K562 (cell line): ENCODE measurements around the gene SSH3. TPM values are rescaled to one million over a fixed set of nuclear protein-coding genes. Genes with fewer than 3 reads are reported as not detected.

Experiments used
- ATAC-seq: fragments of 200-7000 bp; cut with Tn5 transposase; 3 replicates; pipeline ENCODE4 v1.9.1; 2020; ENCODE audit warnings: moderate library complexity
- BruUV-seq: library from RNA; stranded (reverse); fragments of 400-500 nt; replicated peaks from 2 replicates; lab custom pipeline; 2021; lab: Mats Ljungman, UMichigan
- CTCF ChIA-PET: fragments of 300-600 bp; formaldehyde crosslinking; extraction: SDS; loops from one replicate; lab custom pipeline; 2021; ENCODE audit warnings: low intra/inter-chr PET ratio; lab: Yijun Ruan, JAX
- POLR2A ChIA-PET: fragments of 300-600, 350-650 bp; sonication (Branson Sonifier 250); formaldehyde crosslinking; extraction: SDS; loops from one replicate; lab custom pipeline; 2021; ENCODE audit warnings: antibody characterized with exemption, inconsistent platforms; lab: Yijun Ruan, JAX
- DNase-seq, 4 experiments: peaks; one replicate each; pipeline versions ENCODE4 v3.0.0 to v3.0.0-alpha.2; 2011 to 2018; ENCODE audit warnings: low spot score in 3 of 4, mixed read lengths in 3 of 4; ENCODE audit errors: extremely low read depth in 1 of 4
- FAIRE-seq: peaks from 2 replicates; lab custom pipeline; 2011; peaks lifted over from hg19 to GRCh38; lab: Jason Lieb, UNC
- H2AFZ ChIP-seq: 2 replicates; pipeline ENCODE4 v1.6.0; 2011; ENCODE audit warnings: low read depth, low read length, control low read depth, inconsistent platforms
- H3K27ac ChIP-seq: fragments of 200-600 bp; 3 replicates; pipeline ENCODE4 v1.8.0; 2011; ENCODE audit warnings: low read depth, mild to moderate bottlenecking, control low read depth, inconsistent platforms, low read length, moderate library complexity, mixed read lengths; ENCODE audit errors: extremely low read depth
- H3K27me3 ChIP-seq, 2 experiments: fragments of 300-600 bp in 1 of 2; 2 replicates in 1 of 2; 3 replicates in 1 of 2; pipeline versions ENCODE4 v1.6.0 to v1.8.0; 2011; ENCODE audit warnings: inconsistent platforms in 2 of 2, low read length in 2 of 2, mild to moderate bottlenecking in 1 of 2, mixed read lengths in 1 of 2, moderate library complexity in 1 of 2; ENCODE audit not compliant: control insufficient read depth in 2 of 2, insufficient read depth in 2 of 2
- H3K36me3 ChIP-seq: fragments of 300-600 bp; 3 replicates; pipeline ENCODE4 v1.8.0; 2011; ENCODE audit warnings: mild to moderate bottlenecking, low read length, inconsistent platforms; ENCODE audit not compliant: control insufficient read depth, insufficient read depth
- H3K4me1 ChIP-seq, 2 experiments: fragments of 200-600 bp in 1 of 2; replicated peaks in 1 of 2; 2 replicates in 1 of 2; 3 replicates in 1 of 2; pipeline versions ENCODE4 v1.5.1 to v1.8.0; 2011; ENCODE audit warnings: inconsistent platforms in 2 of 2, low read length in 2 of 2, mild to moderate bottlenecking in 1 of 2, mixed read lengths in 1 of 2, moderate library complexity in 1 of 2; ENCODE audit not compliant: control insufficient read depth in 2 of 2, insufficient read depth in 2 of 2
- H3K4me2 ChIP-seq: 2 replicates; pipeline ENCODE4 v1.6.1; 2011; ENCODE audit warnings: low read length, control low read depth, inconsistent platforms, mixed read lengths; ENCODE audit not compliant: insufficient read depth
- H3K4me3 ChIP-seq: fragments of 200-600 bp; sonication (generic), shearing (Covaris generic); 2 replicates; pipeline ENCODE4 v1.5.1; 2016; ENCODE audit warnings: control low read depth, inconsistent platforms
- H3K79me2 ChIP-seq: fragments of 200-600 bp; 3 replicates; pipeline ENCODE4 v1.8.0; 2011; ENCODE audit warnings: low read length, inconsistent platforms; ENCODE audit not compliant: control insufficient read depth, insufficient read depth
- H3K9ac ChIP-seq, 2 experiments: 2 replicates each; pipeline versions ENCODE4 v1.6.0 to v1.6.1; 2011; ENCODE audit warnings: low read depth in 2 of 2, low read length in 2 of 2, control low read depth in 1 of 2, inconsistent platforms in 1 of 2, mild to moderate bottlenecking in 1 of 2, mixed read lengths in 1 of 2; ENCODE audit not compliant: insufficient read depth in 1 of 2
- H3K9me1 ChIP-seq: one replicate; pipeline ENCODE4 v1.6.0; 2011; ENCODE audit warnings: inconsistent platforms, mild to moderate bottlenecking, low read length, moderate library complexity; ENCODE audit not compliant: control insufficient read depth, insufficient read depth
- H3K9me3 ChIP-seq: replicated peaks from 2 replicates; pipeline ENCODE4 v1.5.1; 2011; ENCODE audit warnings: low read depth, low read length, inconsistent platforms; ENCODE audit not compliant: control insufficient read depth, insufficient read depth
- H4K20me1 ChIP-seq: replicated peaks from 2 replicates; pipeline ENCODE4 v1.6.1; 2011; ENCODE audit warnings: low read length, inconsistent platforms, mixed read lengths; ENCODE audit not compliant: control insufficient read depth, insufficient read depth
- ILF3 ChIP-seq: fragments of 450-650 bp; IDR thresholded peaks from 2 replicates; pipeline ENCODE4 v1.6.1; 2018; ENCODE audit warnings: antibody characterized with exemption, mild to moderate bottlenecking, moderate library complexity, borderline replicate concordance
- MBD2 ChIP-seq: sonication (generic); IDR thresholded peaks from 2 replicates; pipeline ENCODE4 v1.6.1; 2016; ENCODE audit warnings: low read depth, borderline replicate concordance
- MTF1 ChIP-seq: fragments of 250-450 bp; sonication (Bioruptor Pico); IDR thresholded peaks from 2 replicates; pipeline ENCODE4 v1.9.0; 2021; ENCODE audit warnings: moderate library complexity, mild to moderate bottlenecking, inconsistent platforms, borderline replicate concordance
- ZNF592 ChIP-seq: fragments of 450-650 bp; IDR thresholded peaks from 2 replicates; pipeline ENCODE4 v1.6.1; 2017; ENCODE audit warnings: antibody characterized with exemption, mild to moderate bottlenecking
- WGBS: fragments of 100-300 bp; shearing (Covaris generic); methylation state at CpG from one replicate; pipeline ENCODE4 v1.1.6; 2016; ENCODE audit warnings: low coverage, mixed read lengths; ENCODE audit not compliant: insufficient coverage; ENCODE audit errors: missing lambda C conversion rate; 5-methylcytosine and 5-hydroxymethylcytosine counted together
- in situ Hi-C: fragments of 300-500 bp; cut with MboI; formaldehyde crosslinking; loops from 4 replicates; pipeline ENCODE4 v1.15.0; 2018; ENCODE audit warnings: inconsistent platforms, mixed read lengths
- intact Hi-C: fragments of 100-400 bp; cut with micrococcal nuclease; formaldehyde crosslinking; loops from 2 replicates; pipeline ENCODE4 v1.14.2; 2022
- polyA plus RNA-seq, 8 experiments: library from polyadenylated mRNA; depleted of rRNA in 4 of 8; stranded (reverse) in 5 of 8; unstranded in 3 of 8; fragments of >200 nt; fragmentation: Nextera tagmentation in 2 of 8; fragmentation: Illumina TruSeq in 1 of 8; extraction: Ambion mirVana in 2 of 8; extraction: Trizol in 1 of 8; gene quantifications; 2 replicates each; pipeline versions ENCODE4 v1.2.1 to v1.2.3, GENCODE V29; 2011 to 2014; ENCODE audit warnings: inconsistent platforms in 1 of 8, missing spikeins in 1 of 8
- total RNA-seq, 7 experiments: library from RNA; depleted of rRNA in 6 of 7; stranded (reverse); fragments of >200 nt in 6 of 7; fragmentation: Illumina TruSeq in 2 of 7; extraction: Trizol in 2 of 7; gene quantifications; 2 replicates each; pipeline versions ENCODE4 v1.2.1 to v1.2.3, GENCODE V29; 2011 to 2021; ENCODE audit warnings: low replicate concordance in 1 of 7

Gene SSH3
- total and polyA plus RNA-seq, 9 of the 15 experiments (the other 6 are each of a cell fraction or from before 2014, with no cell fraction given) = 0.07 to 1.0 (median 0.24) TPM; not detected in 3

- Histone ChIP-seq H3K79me2 (peaks cover 6% of the 10 kb centered on the region; the same call in 1 of the 3 replicates), H3K27ac (no peak overlapping the region), H3K27me3 (no peaks in the 10 kb centered on the region), H4K20me1 (no peaks in the 10 kb centered on the region), H3K36me3 (no peaks in the 10 kb centered on the region), H3K9me1 (no peaks in the 10 kb centered on the region), H3K4me1 (peaks cover 44 to 62% of the 10 kb centered on the region in 2 experiments), H3K9me3 (no peaks in the 10 kb centered on the region), H2AFZ (no peak overlapping the region), H3K9ac (peak overlapping the region in 1 of 2 experiments; percentile 47; a peak in 2 of 4 replicates), H3K4me3 (no peak overlapping the region), H3K4me2 (no peak overlapping the region)
- 95% methylated on average over 2 of the region's 2 CpGs for WGBS
- POLR2A ChIA-PET = interaction anchor here (0.6 to 3.5 kb wide), 7 partner anchors 8 to 431 kb away, joined by 3 to 10 read pairs (median 4); no protein-coding TSS in a partner anchor
- no peak for TF ChIP-seq MBD2
- no peak for TF ChIP-seq ZNF592
- no peak for TF ChIP-seq MTF1 (CRISPR knock-in tag)
- no peak for TF ChIP-seq ILF3
- peak in 2 of 4 experiments; percentile 2 to 3 for DNase-seq
- in situ Hi-C loops (loop anchor here (5.0 kb wide), 1 partner anchor 37 kb away; no protein-coding TSS in a partner anchor), intact Hi-C loops (no loop called here)
- no peak for ATAC-seq
- BruUV-seq = no TSS peak
- CTCF ChIA-PET = no interaction called here
- FAIRE-seq = no peak
Observed at GRCh38 chr11:67314218-67314617, 10.9 kb downstream of the SSH3 start.
